ENCODE results near the gene DNAJA2.

GRCh38 chr16:46906360-46907060 lies 67.0 kb downstream of the DNAJA2 start:
- TF ChIP-seq ZNF274 (IDR thresholded peaks at IDR 0.05; ENCODE audit: low read length) (no peak), ZNF274 (tag by site-specific recombination; IDR thresholded peaks at IDR 0.05; ENCODE audit: borderline replicate concordance) (no peak), ZBTB49 (tag by site-specific recombination; IDR thresholded peaks at IDR 0.05; ENCODE audit: low read depth) (no peak), ZNF2 (tag by site-specific recombination; IDR thresholded peaks at IDR 0.05) (no peak), CTCF (tag by site-specific recombination; IDR thresholded peaks at IDR 0.05) (no peak)

Measured in HEK293 (cell line).